Measurements from ENCODE around the gene SCUBE3. TPM values are rescaled to one million over a fixed set of nuclear protein-coding genes. Genes with fewer than 3 reads are reported as not detected.

Gene SCUBE3
- total RNA-seq, 4 donors from 2014 or later, result 1.5 to 8.8 (median 5.6) TPM

GRCh38 chr6:35216412-35216732 is 2.6 kb downstream of the SCUBE3 start:
- Histone ChIP-seq H3K27ac (replicated peaks in 1 of 4) (peak overlapping the region in 2 of 4 donors; percentile 53 to 72), H3K4me1 (peaks cover 49 to 74% (median 59%) of the 10 kb centered on the region in 4 donors), H3K4me3 (no peak overlapping the region), H3K9me3 (no peaks in the 10 kb centered on the region), H3K36me3 (no peaks in the 10 kb centered on the region), H3K27me3 (peaks cover 0 to 50% (median 12%) of the 10 kb centered on the region in 4 donors)
- TF ChIP-seq POLR2A (IDR thresholded peaks at IDR 0.05; ENCODE audit: low read depth) (no peak), EP300 (IDR thresholded peaks at IDR 0.05) (no peak), POLR2AphosphoS5 (IDR thresholded peaks at IDR 0.05) (no peak), CTCF (IDR thresholded peaks at IDR 0.05) (no peak)
- 83% methylated on average over 1 of the region's 1 CpG for WGBS
- no peak for DNase-seq (ENCODE audit: extremely low spot score)
- intact Hi-C loops (cut with DNase I), result no loop called here

- peak overlapping the region in 2 of 4 donors; percentile 64 to 72 for H3K27ac ChIP-seq (replicated peaks in 1 of 4)
- no peak for DNase-seq (ENCODE audit: extremely low spot score)
- WGBS, result 47% methylated on average over 11 of the region's 17 CpGs
- H3K4me1 ChIP-seq, result peaks cover 49 to 74% (median 62%) of the 10 kb centered on the region in 4 donors
- TF ChIP-seq EP300 (IDR thresholded peaks at IDR 0.05) (no peak), POLR2A (IDR thresholded peaks at IDR 0.05; ENCODE audit: low read depth) (no peak), CTCF (IDR thresholded peaks at IDR 0.05) (no peak), POLR2AphosphoS5 (IDR thresholded peaks at IDR 0.05) (no peak)
- H3K36me3 ChIP-seq, result no peaks in the 10 kb centered on the region
- H3K9me3 ChIP-seq, result no peaks in the 10 kb centered on the region
- intact Hi-C loops (cut with DNase I), result no loop called here
- peaks cover 0 to 42% (median 9%) of the 10 kb centered on the region in 4 donors for H3K27me3 ChIP-seq
- H3K4me3 ChIP-seq, result no peak overlapping the region
Observed at GRCh38 chr6:35216851-35217811, 3.4 kb downstream of the SCUBE3 start.

GRCh38 chr6:35218021-35218420 is 4.3 kb downstream of the SCUBE3 start:
- no peak for TF ChIP-seq EP300 (IDR thresholded peaks at IDR 0.05)
- TF ChIP-seq CTCF (IDR thresholded peaks at IDR 0.05), result no peak
- TF ChIP-seq POLR2A (IDR thresholded peaks at IDR 0.05; ENCODE audit: low read depth), result no peak
- TF ChIP-seq POLR2AphosphoS5 (IDR thresholded peaks at IDR 0.05), result no peak
- H3K9me3 ChIP-seq, result no peaks in the 10 kb centered on the region
- DNase-seq (ENCODE audit: extremely low spot score), result no peak
- H3K36me3 ChIP-seq, result no peaks in the 10 kb centered on the region
- 32% methylated on average over 4 of the region's 4 CpGs for WGBS
- intact Hi-C loops (cut with DNase I), result no loop called here
- H3K27me3 ChIP-seq, result peaks cover 0 to 35% (median 7%) of the 10 kb centered on the region in 4 donors
- no peak overlapping the region for H3K4me3 ChIP-seq
- peaks cover 49 to 72% (median 60%) of the 10 kb centered on the region in 4 donors for H3K4me1 ChIP-seq
- peak overlapping the region in 2 of 4 donors; percentile 19 to 64 for H3K27ac ChIP-seq (replicated peaks in 1 of 4)

GRCh38 chr6:35218456-35218855 is 4.7 kb downstream of the SCUBE3 start:
- no peak overlapping the region for H3K4me3 ChIP-seq
- H3K9me3 ChIP-seq, result no peaks in the 10 kb centered on the region
- no peak for DNase-seq (ENCODE audit: extremely low spot score)
- 87% methylated on average over 3 of the region's 4 CpGs for WGBS
- no peaks in the 10 kb centered on the region for H3K36me3 ChIP-seq
- peaks cover 0 to 31% (median 3%) of the 10 kb centered on the region in 4 donors for H3K27me3 ChIP-seq
- intact Hi-C loops (cut with DNase I), result no loop called here
- H3K27ac ChIP-seq (replicated peaks in 1 of 4), result peak overlapping the region in 2 of 4 donors; percentile 19 to 61
- TF ChIP-seq POLR2AphosphoS5 (IDR thresholded peaks at IDR 0.05) (no peak), POLR2A (IDR thresholded peaks at IDR 0.05; ENCODE audit: low read depth) (no peak), CTCF (IDR thresholded peaks at IDR 0.05) (no peak), EP300 (IDR thresholded peaks at IDR 0.05) (no peak)
- H3K4me1 ChIP-seq, result peaks cover 45 to 68% (median 57%) of the 10 kb centered on the region in 4 donors

All from esophagus muscularis mucosa (tissue), 4 donors.